CD4-positive, CD25-positive, alpha-beta regulatory T cell (primary cell): ENCODE results near the gene ERICH3. TPM values are rescaled to one million over a fixed set of nuclear protein-coding genes. Genes with fewer than 3 reads are reported as not detected.

Experiments used
- ATAC-seq, 2 donors: fragments of 150-1000 bp; cut with Tn5 transposase; one replicate each; pipeline ENCODE4 v1.10.0; 2021; ENCODE audit warnings: low read depth in 2 of 2, moderate number of reproducible peaks in 2 of 2, moderate library complexity in 1 of 2
- DNase-seq, 3 donors: peaks; one replicate each; pipeline versions ENCODE4 v3.0.0 to v3.0.0-alpha.2; 2012 to 2022; ENCODE audit warnings: mixed read lengths in 1 of 3
- H3K27ac ChIP-seq: one replicate; pipeline ENCODE4 v1.7.0; 2013; ENCODE audit warnings: mild to moderate bottlenecking, low read length; ENCODE audit not compliant: insufficient read depth, poor library complexity, severe bottlenecking
- H3K27me3 ChIP-seq: one replicate; pipeline ENCODE4 v1.7.0; 2013; ENCODE audit warnings: low read length; ENCODE audit not compliant: control insufficient read depth, insufficient read depth
- H3K36me3 ChIP-seq: one replicate; pipeline ENCODE4 v1.7.0; 2013; ENCODE audit warnings: mild to moderate bottlenecking, low read length, moderate library complexity; ENCODE audit not compliant: control insufficient read depth, insufficient read depth
- H3K4me1 ChIP-seq: 2 replicates; pipeline ENCODE4 v1.7.0; 2013; ENCODE audit warnings: mild to moderate bottlenecking, low read length; ENCODE audit not compliant: insufficient read depth, control insufficient read depth, poor library complexity, severe bottlenecking
- H3K4me3 ChIP-seq: one replicate; pipeline ENCODE4 v1.7.0; 2013; ENCODE audit warnings: low read depth, mild to moderate bottlenecking, low read length, moderate library complexity
- H3K9me3 ChIP-seq, 2 experiments: 1 replicate in 1 of 2; 2 replicates in 1 of 2; pipeline ENCODE4 v1.7.0; 2013; ENCODE audit warnings: low read length in 2 of 2, mild to moderate bottlenecking in 1 of 2, moderate library complexity in 1 of 2; ENCODE audit not compliant: control insufficient read depth in 2 of 2
- H3K27ac Mint-ChIP-seq, 3 donors: one replicate each; pipeline ENCODE4 v1.8.0; 2020 to 2022; ENCODE audit warnings: mild to moderate bottlenecking in 3 of 3, mixed read lengths in 3 of 3, moderate library complexity in 2 of 3
- H3K27me3 Mint-ChIP-seq: one replicate; pipeline ENCODE4 v1.8.0; 2022; ENCODE audit warnings: mild to moderate bottlenecking, mixed read lengths
- H3K36me3 Mint-ChIP-seq: one replicate; pipeline ENCODE4 v1.8.0; 2020; ENCODE audit warnings: mixed read lengths
- H3K4me1 Mint-ChIP-seq, 4 donors: one replicate each; pipeline ENCODE4 v1.8.0; 2020 to 2022; ENCODE audit warnings: mixed read lengths in 4 of 4, mild to moderate bottlenecking in 1 of 4
- H3K4me3 Mint-ChIP-seq, 4 donors: one replicate each; pipeline ENCODE4 v1.8.0; 2020 to 2022; ENCODE audit warnings: mild to moderate bottlenecking in 4 of 4, mixed read lengths in 4 of 4, moderate library complexity in 3 of 4
- H3K9me3 Mint-ChIP-seq, 7 donors: one replicate each; pipeline ENCODE4 v1.8.0; 2020 to 2022; ENCODE audit warnings: mixed read lengths in 7 of 7, mild to moderate bottlenecking in 3 of 7, moderate library complexity in 2 of 7
- polyA plus RNA-seq, 4 donors: library from polyadenylated mRNA; unstranded; fragments of 300-500 nt; fragmentation: Illumina TruSeq; gene quantifications; one replicate each; pipeline ENCODE4 v1.2.3, GENCODE V29; 2021
- total RNA-seq: library from RNA; stranded (reverse); gene quantifications from one replicate; pipeline ENCODE4 v1.2.3, GENCODE V29; 2022

The ERICH3 gene
- total and polyA plus RNA-seq, 5 donors from 2014 or later, result not detected

- Mint-ChIP-seq H3K4me3 (no peak overlapping the region), H3K27me3 (no peaks in the 10 kb centered on the region), H3K36me3 (no peaks in the 10 kb centered on the region), H3K4me1 (no peaks in the 10 kb centered on the region), H3K27ac (no peak overlapping the region), H3K9me3 (peaks cover 0 to 8% (median 0%) of the 10 kb centered on the region in 7 donors)
- H3K36me3 ChIP-seq, result no peaks in the 10 kb centered on the region
- ATAC-seq (no peak), DNase-seq (no peak)
- H3K27ac ChIP-seq, result no peak overlapping the region
- no peaks in the 10 kb centered on the region for H3K9me3 ChIP-seq
- no peaks in the 10 kb centered on the region for H3K4me1 ChIP-seq
- no peaks in the 10 kb centered on the region for H3K27me3 ChIP-seq
- no peak overlapping the region for H3K4me3 ChIP-seq
These were observed 123.7 kb downstream of the ERICH3 start for GRCh38 chr1:74549932-74550331.

DNA sequence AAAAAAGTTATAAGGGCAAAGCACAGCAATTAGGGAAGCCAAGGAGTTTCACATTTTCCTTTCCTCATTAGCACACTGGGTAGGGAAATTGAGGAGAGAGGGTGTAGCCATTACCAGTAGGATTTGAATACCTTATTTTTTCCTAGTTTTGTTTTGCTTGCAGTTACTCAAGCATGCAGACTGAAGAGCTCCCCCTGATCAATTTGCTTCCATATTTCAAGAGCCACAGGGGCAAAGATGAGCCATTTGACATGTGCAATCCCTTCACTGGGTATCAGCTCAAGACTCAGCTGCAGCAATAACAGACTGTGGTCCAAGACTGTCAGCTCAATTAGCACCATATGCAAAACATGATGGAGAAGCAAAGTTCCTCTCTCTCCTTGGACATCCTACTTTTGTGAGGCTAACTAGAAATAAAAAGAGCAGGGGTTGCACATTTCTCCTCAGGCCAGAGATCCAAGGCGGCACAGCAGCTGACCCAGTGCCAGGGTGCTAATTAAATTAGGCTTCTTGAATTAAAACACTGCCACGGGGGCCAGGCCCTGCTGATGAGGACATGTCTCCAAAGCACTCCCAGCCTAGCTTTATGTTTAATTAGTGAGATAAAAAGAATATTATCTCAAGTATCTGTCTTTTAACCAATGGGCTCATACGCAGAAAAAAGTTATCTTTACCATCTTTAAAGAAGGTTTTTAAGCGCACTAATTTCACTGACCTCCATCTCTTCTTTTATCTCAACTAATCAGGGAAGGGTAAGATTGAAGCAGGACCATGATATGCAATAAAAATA lies 124.4 kb downstream of the ERICH3 start:
- H3K27ac Mint-ChIP-seq, result peak overlapping the region in 1 of 3 donors; percentile 32
- H3K9me3 Mint-ChIP-seq, result peaks cover 0 to 8% (median 0%) of the 10 kb centered on the region in 7 donors
- ATAC-seq (no peak), DNase-seq (no peak)
- Histone ChIP-seq H3K4me1 (no peaks in the 10 kb centered on the region), H3K27me3 (no peaks in the 10 kb centered on the region), H3K4me3 (no peak overlapping the region), H3K27ac (no peak overlapping the region), H3K9me3 (no peaks in the 10 kb centered on the region), H3K36me3 (no peaks in the 10 kb centered on the region)
- H3K4me1 Mint-ChIP-seq, result no peaks in the 10 kb centered on the region
- H3K27me3 Mint-ChIP-seq, result no peaks in the 10 kb centered on the region
- H3K4me3 Mint-ChIP-seq, result no peak overlapping the region
- H3K36me3 Mint-ChIP-seq, result no peaks in the 10 kb centered on the region

GRCh38 chr1:74545821-74546220 lies 127.8 kb downstream of the ERICH3 start:
- Histone ChIP-seq H3K36me3 (no peaks in the 10 kb centered on the region), H3K4me1 (no peaks in the 10 kb centered on the region), H3K4me3 (no peak overlapping the region), H3K27me3 (no peaks in the 10 kb centered on the region), H3K27ac (no peak overlapping the region), H3K9me3 (no peaks in the 10 kb centered on the region)
- ATAC-seq (no peak), DNase-seq (no peak)
- no peak overlapping the region for H3K27ac Mint-ChIP-seq
- peaks cover 0 to 2% (median 0%) of the 10 kb centered on the region in 7 donors for H3K9me3 Mint-ChIP-seq
- H3K4me1 Mint-ChIP-seq, result no peaks in the 10 kb centered on the region
- no peaks in the 10 kb centered on the region for H3K36me3 Mint-ChIP-seq
- no peaks in the 10 kb centered on the region for H3K27me3 Mint-ChIP-seq
- no peak overlapping the region for H3K4me3 Mint-ChIP-seq

DNA sequence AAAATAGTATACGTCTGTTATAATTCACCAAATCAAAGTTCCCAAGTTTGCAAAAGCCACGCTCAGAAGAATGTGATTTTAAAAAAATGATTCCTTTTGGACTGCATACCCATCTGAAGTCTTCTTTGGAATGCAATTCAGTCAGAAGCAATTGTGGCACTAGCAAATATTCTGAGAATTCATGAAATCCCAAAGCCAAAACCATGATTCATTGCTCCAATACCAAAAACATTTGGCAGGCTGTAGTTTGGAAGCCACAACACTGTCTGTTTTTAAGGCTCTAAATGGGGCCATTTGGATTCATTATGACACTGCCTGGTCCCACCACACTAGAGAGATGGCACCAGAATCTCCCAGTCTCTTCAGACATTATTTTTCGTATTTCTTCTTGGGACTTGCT lies 139.4 kb downstream of the ERICH3 start:
- ATAC-seq, result no peak
- Histone ChIP-seq H3K9me3 (no peaks in the 10 kb centered on the region), H3K4me3 (no peak overlapping the region), H3K27ac (no peak overlapping the region), H3K4me1 (no peaks in the 10 kb centered on the region), H3K36me3 (no peaks in the 10 kb centered on the region), H3K27me3 (no peaks in the 10 kb centered on the region)
- Mint-ChIP-seq H3K9me3 (peaks cover 0 to 2% (median 0%) of the 10 kb centered on the region in 7 donors), H3K36me3 (no peaks in the 10 kb centered on the region), H3K27me3 (no peaks in the 10 kb centered on the region), H3K4me1 (no peaks in the 10 kb centered on the region), H3K27ac (no peak overlapping the region), H3K4me3 (no peak overlapping the region)
- no peak for DNase-seq

GRCh38 chr1:74531796-74532195 lies 141.8 kb downstream of the ERICH3 start:
- no peak overlapping the region for H3K27ac ChIP-seq
- Mint-ChIP-seq H3K4me1 (no peaks in the 10 kb centered on the region), H3K27me3 (no peaks in the 10 kb centered on the region), H3K4me3 (no peak overlapping the region), H3K27ac (no peak overlapping the region), H3K36me3 (no peaks in the 10 kb centered on the region), H3K9me3 (peaks cover 0 to 2% (median 0%) of the 10 kb centered on the region in 7 donors)
- no peak overlapping the region for H3K4me3 ChIP-seq
- H3K4me1 ChIP-seq, result no peaks in the 10 kb centered on the region
- H3K9me3 ChIP-seq, result no peaks in the 10 kb centered on the region
- no peaks in the 10 kb centered on the region for H3K36me3 ChIP-seq
- DNase-seq (no peak), ATAC-seq (no peak)
- no peaks in the 10 kb centered on the region for H3K27me3 ChIP-seq

GRCh38 chr1:74530892-74531291 lies 142.7 kb downstream of the ERICH3 start:
- no peak overlapping the region for H3K27ac Mint-ChIP-seq
- no peaks in the 10 kb centered on the region for H3K36me3 Mint-ChIP-seq
- H3K36me3 ChIP-seq, result no peaks in the 10 kb centered on the region
- H3K9me3 Mint-ChIP-seq, result peaks cover 0 to 2% (median 0%) of the 10 kb centered on the region in 7 donors
- H3K27me3 Mint-ChIP-seq, result no peaks in the 10 kb centered on the region
- ATAC-seq (no peak), DNase-seq (no peak)
- H3K9me3 ChIP-seq, result no peaks in the 10 kb centered on the region
- no peaks in the 10 kb centered on the region for H3K4me1 Mint-ChIP-seq
- H3K4me1 ChIP-seq, result no peaks in the 10 kb centered on the region
- H3K27ac ChIP-seq, result no peak overlapping the region
- H3K4me3 ChIP-seq, result no peak overlapping the region
- H3K27me3 ChIP-seq, result no peaks in the 10 kb centered on the region
- no peak overlapping the region for H3K4me3 Mint-ChIP-seq

- Mint-ChIP-seq H3K36me3 (no peaks in the 10 kb centered on the region), H3K4me1 (no peaks in the 10 kb centered on the region), H3K4me3 (no peak overlapping the region), H3K27ac (peak overlapping the region in 1 of 3 donors; percentile 41), H3K27me3 (no peaks in the 10 kb centered on the region), H3K9me3 (peaks cover 0 to 2% (median 0%) of the 10 kb centered on the region in 7 donors)
- Histone ChIP-seq H3K9me3 (no peaks in the 10 kb centered on the region), H3K27ac (no peak overlapping the region), H3K4me1 (no peaks in the 10 kb centered on the region), H3K27me3 (no peaks in the 10 kb centered on the region), H3K36me3 (no peaks in the 10 kb centered on the region), H3K4me3 (no peak overlapping the region)
- ATAC-seq (no peak), DNase-seq (no peak)
These were observed 145.5 kb downstream of the ERICH3 start for GRCh38 chr1:74528123-74528522.

DNA sequence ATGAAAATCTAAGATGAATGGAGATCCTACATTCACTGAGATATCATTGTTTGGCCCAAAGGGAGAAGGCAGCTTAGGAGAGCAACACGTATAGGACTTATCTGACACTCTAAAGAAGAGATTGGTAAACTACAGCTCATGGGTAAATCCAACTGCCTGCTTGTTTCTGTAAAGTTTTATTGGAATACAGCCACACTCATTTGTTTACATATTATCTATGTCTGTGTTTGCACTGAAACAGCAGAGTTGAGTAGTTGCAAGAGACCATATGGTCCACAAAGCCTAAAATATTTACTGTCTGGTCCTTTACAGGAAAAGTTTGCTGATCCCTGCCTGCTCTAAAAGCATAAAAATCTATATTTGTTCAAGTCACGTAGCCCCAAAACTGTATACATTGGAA lies 146.9 kb downstream of the ERICH3 start:
- Mint-ChIP-seq H3K9me3 (peaks cover 0 to 1% (median 0%) of the 10 kb centered on the region in 7 donors), H3K4me3 (no peak overlapping the region), H3K36me3 (no peaks in the 10 kb centered on the region), H3K4me1 (no peaks in the 10 kb centered on the region), H3K27ac (no peak overlapping the region), H3K27me3 (no peaks in the 10 kb centered on the region)
- Histone ChIP-seq H3K27ac (no peak overlapping the region), H3K27me3 (no peaks in the 10 kb centered on the region), H3K4me3 (no peak overlapping the region), H3K36me3 (no peaks in the 10 kb centered on the region), H3K4me1 (no peaks in the 10 kb centered on the region), H3K9me3 (no peaks in the 10 kb centered on the region)
- DNase-seq (no peak), ATAC-seq (no peak)
